Transverse colon (tissue), 4 donors: Measurements from ENCODE around the gene FGD5. TPM values are rescaled to one million over a fixed set of nuclear protein-coding genes. Genes with fewer than 3 reads are reported as not detected.

Experiments
- DNase-seq: peaks from one replicate; pipeline ENCODE4 v3.0.0-alpha.2; 2019
- H3K27ac ChIP-seq, 4 donors: fragments of 200-600 bp; sonication (generic); 2 replicates each; pipeline ENCODE4 v1.5.1; 2016 to 2018; ENCODE audit warnings: inconsistent platforms in 4 of 4
- H3K27me3 ChIP-seq: fragments of 200-600 bp; sonication (generic); 2 replicates; pipeline ENCODE4 v1.5.1; 2017; ENCODE audit warnings: inconsistent platforms
- H3K36me3 ChIP-seq, 4 donors: fragments of 200-600 bp; sonication (generic); 2 replicates each; pipeline ENCODE4 v1.5.1; 2017 to 2019; ENCODE audit warnings: inconsistent platforms in 4 of 4
- H3K4me1 ChIP-seq, 4 donors: fragments of 200-600 bp; sonication (generic); 2 replicates each; pipeline ENCODE4 v1.5.1; 2017 to 2020; ENCODE audit warnings: inconsistent platforms in 4 of 4
- H3K4me3 ChIP-seq, 4 donors: fragments of 200-600 bp; sonication (generic); 1 replicate in 1 of 4; 2 replicates in 3 of 4; pipeline versions ENCODE4 v1.5.1 to v1.6.1; 2017 to 2019; ENCODE audit warnings: inconsistent platforms in 4 of 4
- H3K9me3 ChIP-seq, 2 donors: fragments of 200-600 bp; sonication (generic); 2 replicates each; pipeline ENCODE4 v1.5.1; 2017 to 2019; ENCODE audit warnings: inconsistent platforms in 2 of 2
- EP300 ChIP-seq: sonication (generic); formaldehyde crosslinking; IDR thresholded peaks from one replicate; pipeline ENCODE4 v1.6.1; 2017; ENCODE audit warnings: antibody characterized with exemption, low read depth
- POLR2A ChIP-seq: fragments of 450-650 bp; IDR thresholded peaks from one replicate; pipeline ENCODE4 v1.6.1; 2016; ENCODE audit warnings: antibody characterized with exemption, mild to moderate bottlenecking, moderate library complexity
- POLR2AphosphoS5 ChIP-seq, 3 donors: sonication (generic); formaldehyde crosslinking; IDR thresholded peaks; one replicate each; pipeline ENCODE4 v1.6.1; 2016; ENCODE audit warnings: antibody characterized with exemption in 3 of 3
- WGBS, 2 donors: methylation state at CpG; one replicate each; pipeline ENCODE4 v1.1.5; 2018; ENCODE audit warnings: low coverage in 1 of 2; 5-methylcytosine and 5-hydroxymethylcytosine counted together
- in situ Hi-C, 4 donors: fragments of 200-750 bp; cut with MboI; loops; one replicate each; pipeline versions ENCODE4 v1.15.0 to v1.15.1; 2017; ENCODE audit warnings: low sequenced_read_pairs in 3 of 4, low pct_ligation_motif_present in 1 of 4, low pct_unique_long_range_greater_than_20kb in 1 of 4
- intact Hi-C: fragments of 100-400 bp; cut with DNase I; formaldehyde crosslinking; loops from one replicate; pipeline ENCODE4 v1.15.1; 2023; ENCODE audit warnings: low total_unique reads
- total RNA-seq, 4 donors: library from RNA; depleted of rRNA; stranded (reverse); fragments of >200 nt; gene quantifications; one replicate each; pipeline ENCODE4 v1.1.0, GENCODE V29; 2016
- TF ChIP-seq, protein P1 (sequence below), 5 experiments: fragments of 200-600 bp in 3 of 5; fragments of 450-650 bp in 2 of 5; sonication (generic) in 3 of 5; IDR thresholded peaks; 1 replicate in 2 of 5; 2 replicates in 3 of 5; pipeline ENCODE4 v1.5.1; 2016 to 2017; ENCODE audit warnings: antibody characterized with exemption in 5 of 5, inconsistent platforms in 3 of 5, mild to moderate bottlenecking in 2 of 5, moderate library complexity in 1 of 5

Gene FGD5
- total RNA-seq, 4 donors from 2014 or later, result 5.6 to 15.9 (median 10.2) TPM

DNA sequence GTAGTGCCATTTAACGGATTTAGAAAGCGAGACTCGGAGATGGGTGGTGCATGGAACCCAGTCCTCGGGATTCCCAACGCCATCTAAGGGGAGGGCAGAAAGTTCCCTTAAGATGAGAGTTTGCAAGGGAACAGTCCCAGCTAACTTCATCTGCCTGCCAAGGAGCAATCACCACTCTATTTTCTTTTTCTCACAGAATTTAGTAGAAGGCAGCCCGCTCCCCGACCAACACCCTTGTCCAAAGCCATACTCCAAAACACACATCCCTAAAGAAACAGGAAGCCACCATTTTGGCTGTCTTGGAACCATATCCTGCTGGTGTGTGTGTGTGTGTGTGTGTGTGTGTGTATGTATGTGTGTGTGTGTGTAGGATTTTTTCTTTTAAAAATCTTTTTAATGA lies 7.1 kb upstream of the FGD5 start:
- 68% methylated on average over 7 of the region's 7 CpGs; no CpG with 5 or more reads in 1 of the 2 donors for WGBS, 2 donors
- H3K4me1 ChIP-seq, result peaks cover 0 to 9% (median 2%) of the 10 kb centered on the region in 4 donors
- TF ChIP-seq POLR2AphosphoS5 (IDR thresholded peaks at IDR 0.05) (no peak), EP300 (no peak), POLR2A (no peak)
- TF ChIP-seq, protein P1, sequence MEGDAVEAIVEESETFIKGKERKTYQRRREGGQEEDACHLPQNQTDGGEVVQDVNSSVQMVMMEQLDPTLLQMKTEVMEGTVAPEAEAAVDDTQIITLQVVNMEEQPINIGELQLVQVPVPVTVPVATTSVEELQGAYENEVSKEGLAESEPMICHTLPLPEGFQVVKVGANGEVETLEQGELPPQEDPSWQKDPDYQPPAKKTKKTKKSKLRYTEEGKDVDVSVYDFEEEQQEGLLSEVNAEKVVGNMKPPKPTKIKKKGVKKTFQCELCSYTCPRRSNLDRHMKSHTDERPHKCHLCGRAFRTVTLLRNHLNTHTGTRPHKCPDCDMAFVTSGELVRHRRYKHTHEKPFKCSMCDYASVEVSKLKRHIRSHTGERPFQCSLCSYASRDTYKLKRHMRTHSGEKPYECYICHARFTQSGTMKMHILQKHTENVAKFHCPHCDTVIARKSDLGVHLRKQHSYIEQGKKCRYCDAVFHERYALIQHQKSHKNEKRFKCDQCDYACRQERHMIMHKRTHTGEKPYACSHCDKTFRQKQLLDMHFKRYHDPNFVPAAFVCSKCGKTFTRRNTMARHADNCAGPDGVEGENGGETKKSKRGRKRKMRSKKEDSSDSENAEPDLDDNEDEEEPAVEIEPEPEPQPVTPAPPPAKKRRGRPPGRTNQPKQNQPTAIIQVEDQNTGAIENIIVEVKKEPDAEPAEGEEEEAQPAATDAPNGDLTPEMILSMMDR (IDR thresholded peaks at IDR 0.05), result no peak
- H3K27ac ChIP-seq, result peak overlapping the region; percentile 73 to 79 (median 76)
- no peaks in the 10 kb centered on the region for H3K36me3 ChIP-seq
- H3K4me3 ChIP-seq, result peak overlapping the region in 3 of 4 donors; percentile 34 to 56 (median 41)
- intact Hi-C loops, result no loop called here
- no peak for DNase-seq
- H3K27me3 ChIP-seq, result peaks cover 54% of the 10 kb centered on the region
- no peaks in the 10 kb centered on the region for H3K9me3 ChIP-seq
- in situ Hi-C loops, result no loop called here

DNA sequence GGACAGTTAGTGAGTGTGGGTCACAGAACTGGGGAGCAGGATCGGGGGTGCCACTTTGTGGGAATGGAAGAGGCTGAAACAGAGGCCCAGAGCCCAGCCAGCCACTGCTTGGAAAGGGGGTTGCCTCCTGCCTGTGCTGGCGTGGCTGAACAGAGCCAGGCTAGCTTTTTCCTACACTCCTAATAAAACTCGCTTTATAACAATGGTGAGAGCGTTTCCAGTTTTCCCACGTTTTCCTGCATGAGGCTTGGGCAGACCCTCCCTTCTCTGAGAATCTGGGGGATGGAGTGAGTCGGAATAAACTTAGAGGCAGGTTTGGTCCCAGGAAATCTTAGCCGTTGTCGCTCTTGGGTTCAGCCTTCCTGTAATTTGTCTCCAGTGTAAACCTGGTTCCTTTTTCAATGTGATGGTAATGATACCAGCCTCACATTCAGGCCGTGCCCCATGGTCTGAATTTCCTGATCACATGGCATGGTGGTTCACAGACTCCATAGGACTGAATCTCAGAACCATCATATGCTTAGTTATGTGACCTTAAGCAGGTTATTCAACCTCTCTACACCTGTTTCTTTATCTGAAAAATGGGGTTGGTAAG lies 6.5 kb upstream of the FGD5 start:
- Histone ChIP-seq H3K27me3 (peaks cover 54% of the 10 kb centered on the region), H3K27ac (peak overlapping the region in 1 of 4 donors; percentile 0), H3K4me3 (no peak overlapping the region), H3K36me3 (no peaks in the 10 kb centered on the region), H3K4me1 (peaks cover 0 to 9% (median 2%) of the 10 kb centered on the region in 4 donors), H3K9me3 (no peaks in the 10 kb centered on the region)
- intact Hi-C loops, result no loop called here
- in situ Hi-C loops, result no loop called here
- 66% methylated on average over 9 of the region's 9 CpGs; no CpG with 5 or more reads in 1 of the 2 donors for WGBS, 2 donors
- no peak for TF ChIP-seq POLR2AphosphoS5 (IDR thresholded peaks at IDR 0.05)
- TF ChIP-seq, protein P1 (IDR thresholded peaks at IDR 0.05), result no peak
- TF ChIP-seq POLR2A, result no peak
- TF ChIP-seq EP300, result no peak
- DNase-seq, result no peak

DNA sequence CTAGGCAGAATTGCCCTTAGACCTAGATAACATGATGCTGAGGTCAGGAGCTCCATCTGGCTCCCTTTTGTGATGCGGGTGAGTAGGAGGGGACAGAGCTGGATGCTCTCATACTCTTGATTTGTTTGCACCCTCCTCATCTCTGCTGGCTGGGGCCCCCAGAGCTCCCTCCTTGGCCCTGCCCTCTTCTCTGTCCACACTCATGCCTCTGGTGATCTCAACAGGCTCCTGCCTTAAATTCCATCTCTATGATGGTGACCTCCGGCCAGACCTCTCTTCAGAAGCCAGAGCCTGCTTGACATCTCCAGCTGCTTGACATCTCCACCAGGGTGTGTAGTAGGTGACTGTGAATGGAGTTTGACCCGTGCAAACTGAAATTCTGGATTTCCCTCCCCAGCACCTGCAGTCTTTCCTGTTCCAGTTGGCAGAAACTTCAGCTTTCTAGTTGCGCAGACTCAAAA lies 4.3 kb upstream of the FGD5 start:
- TF ChIP-seq EP300 (no peak), POLR2A (no peak), POLR2AphosphoS5 (IDR thresholded peaks at IDR 0.05) (no peak)
- TF ChIP-seq, protein P1 (IDR thresholded peaks at IDR 0.05), result no peak
- intact Hi-C loops (no loop called here), in situ Hi-C loops (no loop called here)
- Histone ChIP-seq H3K4me1 (peaks cover 0 to 9% (median 2%) of the 10 kb centered on the region in 4 donors), H3K27ac (no peak overlapping the region), H3K9me3 (no peaks in the 10 kb centered on the region), H3K27me3 (peaks cover 36% of the 10 kb centered on the region), H3K4me3 (no peak overlapping the region), H3K36me3 (no peaks in the 10 kb centered on the region)
- no peak for DNase-seq
- WGBS, 2 donors, result 40 to 43% methylated on average over 1 to 4 of the region's 4 CpGs

DNA sequence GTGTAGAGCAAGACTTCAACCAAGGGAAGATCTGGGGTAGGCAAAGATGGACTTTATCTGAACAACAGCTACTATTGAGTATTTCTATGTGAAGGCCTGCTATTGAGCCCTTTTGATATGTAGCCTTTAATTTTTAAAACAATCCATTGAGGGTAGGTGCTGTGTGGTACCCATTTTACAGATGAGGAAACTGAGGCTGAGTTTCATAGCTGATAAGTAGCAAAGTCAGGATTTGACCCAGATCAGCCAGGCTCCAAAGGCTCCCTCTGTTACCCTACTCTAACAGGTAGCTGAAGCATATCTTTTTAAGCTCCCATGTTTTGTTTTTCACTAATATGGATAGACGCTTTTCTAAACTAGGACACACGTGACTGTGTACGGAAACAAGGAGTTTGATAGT lies 2.4 kb upstream of the FGD5 start:
- 92 to 100% methylated on average over 1 to 3 of the region's 3 CpGs for WGBS, 2 donors
- Histone ChIP-seq H3K27ac (no peak overlapping the region), H3K4me3 (no peak overlapping the region), H3K36me3 (no peaks in the 10 kb centered on the region), H3K9me3 (no peaks in the 10 kb centered on the region), H3K4me1 (no peaks in the 10 kb centered on the region), H3K27me3 (peaks cover 19% of the 10 kb centered on the region)
- intact Hi-C loops, result no loop called here
- TF ChIP-seq POLR2AphosphoS5 (IDR thresholded peaks at IDR 0.05), result no peak
- TF ChIP-seq POLR2A, result no peak
- no peak for TF ChIP-seq EP300
- TF ChIP-seq, protein P1 (IDR thresholded peaks at IDR 0.05), result no peak
- in situ Hi-C loops, result no loop called here
- DNase-seq, result no peak
